NCI-H187 treated with DMSO at 0.1 percent for 48 hours (cell line): ENCODE measurements around the gene IGF2BP3.
"Not testable (repeated sequence)": the region's sequence is repeated elsewhere in the genome, so short reads cannot be mapped to it uniquely, and the experiment has no call there.

Experiments
- DNase-seq: peaks from one replicate; lab custom pipeline; 2025; lab: John Stamatoyannopoulos, UW

IGF2BP3 gene

DNA sequence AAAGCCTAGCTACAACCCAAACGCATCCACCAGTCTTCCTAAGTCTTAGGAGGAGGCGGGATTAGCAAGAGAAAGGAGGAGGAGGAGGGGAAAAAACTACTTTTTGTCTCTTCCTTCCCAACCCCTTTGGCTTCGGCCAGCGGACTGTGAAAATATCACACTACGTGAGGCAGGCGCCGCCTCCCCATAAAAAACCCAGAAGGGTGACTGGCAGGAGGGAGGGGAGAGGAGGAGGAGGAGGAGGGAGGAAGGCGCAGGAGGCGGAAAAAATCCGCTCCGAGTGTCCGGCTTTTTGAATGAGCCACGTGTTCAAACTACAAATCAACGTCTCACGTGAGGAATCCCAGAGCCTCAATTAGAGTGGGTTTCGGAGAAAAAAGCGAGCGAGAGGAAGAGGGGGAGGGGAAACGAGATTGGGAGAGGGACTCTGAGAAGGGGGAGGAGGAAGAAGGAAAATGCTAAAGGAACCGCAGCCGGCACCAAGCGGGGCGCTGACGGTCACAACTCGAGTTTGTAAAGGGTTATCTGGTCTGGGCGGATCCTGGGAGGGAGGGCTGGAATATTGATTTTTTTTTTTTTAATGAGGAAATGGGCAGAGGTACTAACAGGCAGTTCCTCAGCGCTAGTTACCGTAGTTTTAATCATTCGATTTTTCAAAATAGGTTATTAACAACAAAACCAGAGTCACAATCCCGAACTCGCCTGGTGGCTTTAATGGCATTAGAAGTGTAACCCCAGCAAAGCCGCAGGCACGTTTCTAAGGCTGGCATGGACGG lies at the start of gene IGF2BP3:
IGF2BP3 (minus strand) TSS at position 162 of the 776 bp plus-strand sequence. CDS start 381 bp downstream, outside the sequence.
- DNase-seq = peak; percentile 94

DNA sequence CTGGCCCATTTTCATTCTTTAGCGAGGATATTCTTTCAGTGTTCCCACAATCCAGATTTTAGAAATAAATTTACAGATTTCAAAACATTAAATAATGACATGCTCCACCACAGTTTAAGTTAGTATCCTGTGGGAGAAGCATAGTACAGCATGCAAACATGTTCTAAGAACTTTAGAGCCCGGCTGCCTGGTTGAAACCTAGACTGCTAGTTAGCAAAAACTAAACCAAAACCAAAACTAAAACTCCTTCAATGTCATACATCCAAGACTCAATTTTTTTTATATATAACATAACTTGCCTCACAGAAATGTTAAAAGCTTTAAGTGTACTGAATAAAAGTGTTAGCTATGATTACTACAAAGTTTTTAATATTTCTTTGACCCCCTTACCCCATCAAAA lies 44.5 kb upstream of the IGF2BP3 start:
- DNase-seq = no peak

DNA sequence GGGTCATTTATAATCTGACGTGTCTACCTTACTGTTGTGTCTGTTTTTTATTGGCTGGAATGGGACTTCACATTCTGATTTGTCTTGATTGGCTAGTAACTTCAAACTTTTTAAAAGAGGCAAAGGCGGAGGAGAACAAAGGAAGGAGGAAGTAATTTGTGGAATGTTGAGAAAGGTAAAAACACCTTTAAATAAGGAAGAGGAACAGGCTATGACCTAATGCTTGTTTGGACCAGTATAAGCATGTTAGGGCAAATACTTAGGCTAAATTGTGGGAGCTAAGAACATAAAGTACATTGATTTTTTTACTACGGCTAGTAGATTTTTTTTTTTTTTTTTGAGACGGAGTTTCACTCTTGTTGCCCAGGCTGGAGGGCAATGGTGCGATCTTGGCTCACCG lies 43.5 kb upstream of the IGF2BP3 start:
- not testable (repeated sequence) for DNase-seq

DNA sequence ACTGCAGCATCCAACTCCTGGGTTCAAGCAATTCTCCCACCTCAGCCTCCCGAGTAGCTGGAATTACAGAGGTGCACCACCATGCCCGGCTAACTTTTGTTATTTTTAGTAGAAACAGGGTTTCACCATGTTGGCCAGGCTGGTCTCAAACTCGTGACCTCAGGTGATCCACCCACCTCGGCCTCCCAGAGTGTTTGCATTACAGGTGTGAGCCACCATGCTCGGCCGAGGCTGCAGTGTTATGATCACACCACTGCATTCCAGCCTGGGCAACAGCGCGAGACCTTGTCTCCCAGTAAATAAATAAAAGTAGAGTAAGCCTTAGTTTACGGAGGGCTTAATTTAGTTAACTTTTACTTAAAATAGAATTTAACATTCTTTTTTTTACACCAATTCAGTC lies 23.7 kb upstream of the IGF2BP3 start:
- no peak for DNase-seq

DNA sequence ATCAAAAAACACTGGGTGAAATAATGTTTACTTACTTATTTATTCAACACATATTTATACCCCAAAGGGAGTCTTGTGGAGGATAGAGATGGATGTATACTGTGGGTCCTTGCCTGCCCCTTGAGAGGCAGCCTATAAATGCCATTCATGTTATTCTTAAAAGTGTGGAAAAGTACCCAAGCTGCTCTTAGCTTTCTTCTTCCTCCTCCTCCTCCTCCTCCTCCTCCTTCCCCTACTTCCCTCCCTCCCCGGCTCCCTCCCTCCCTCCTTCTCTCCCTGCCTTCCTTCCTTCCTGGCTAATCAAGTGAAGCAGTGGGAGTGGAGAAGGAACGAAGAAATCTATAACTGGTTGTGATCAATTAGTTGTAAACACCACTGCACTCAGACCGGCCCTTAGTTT lies 21.2 kb upstream of the IGF2BP3 start:
- DNase-seq = no peak

DNA sequence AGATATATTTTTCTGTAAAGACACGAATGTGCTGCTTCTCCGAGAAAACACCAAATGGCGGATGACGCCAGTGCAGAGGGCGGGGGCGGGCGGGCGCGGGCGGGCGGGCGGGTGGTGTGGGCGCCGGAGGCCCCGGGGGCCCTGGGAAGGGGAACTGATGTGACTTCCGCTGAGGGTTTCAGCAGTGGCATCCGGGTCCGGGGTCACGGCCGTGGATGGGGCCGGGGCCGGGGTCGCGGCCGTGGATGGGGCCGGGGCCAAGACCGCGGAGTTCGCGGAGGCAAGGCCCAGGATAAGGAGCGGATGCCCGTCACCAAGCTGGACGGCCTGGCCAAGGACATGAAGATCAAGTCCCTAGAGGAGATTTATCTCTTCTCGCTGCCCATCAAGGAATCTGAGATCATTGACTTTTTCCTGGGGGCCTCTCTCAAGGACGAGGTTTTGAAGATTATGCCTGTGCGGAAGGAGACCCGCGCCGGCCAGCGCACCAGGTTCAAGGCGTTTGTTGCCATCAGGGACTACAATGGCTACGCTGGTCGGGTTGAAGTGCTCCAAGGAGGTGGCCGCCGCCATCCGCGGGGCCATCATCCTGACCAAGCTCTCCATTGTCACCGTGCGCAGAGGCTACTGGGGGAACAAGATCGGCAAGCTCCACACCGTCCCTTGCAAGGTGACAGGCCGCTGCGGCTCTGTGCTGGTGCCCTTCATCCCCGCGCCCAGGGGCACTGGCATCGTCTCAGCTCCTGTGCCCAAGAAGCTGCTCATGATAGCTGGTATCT lies 20.3 kb upstream of the IGF2BP3 start:
- DNase-seq = no peak

DNA sequence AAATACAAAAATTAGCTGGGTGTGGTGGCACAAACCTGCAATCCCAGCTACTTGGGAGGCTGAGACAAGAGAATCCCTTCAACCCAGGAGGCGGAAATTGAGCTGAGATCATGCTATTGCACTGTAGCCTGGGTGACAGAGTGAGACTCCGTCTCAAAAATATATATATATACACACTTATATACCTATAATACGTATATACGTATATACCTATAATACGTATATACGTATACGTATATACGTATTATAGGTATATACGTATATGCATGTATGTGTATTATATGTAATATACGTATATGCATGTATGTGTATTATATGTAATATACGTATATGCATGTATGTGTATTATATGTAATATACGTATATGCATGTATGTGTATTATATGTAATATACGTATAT lies 18.4 kb upstream of the IGF2BP3 start:
- DNase-seq = not testable (repeated sequence)

DNA sequence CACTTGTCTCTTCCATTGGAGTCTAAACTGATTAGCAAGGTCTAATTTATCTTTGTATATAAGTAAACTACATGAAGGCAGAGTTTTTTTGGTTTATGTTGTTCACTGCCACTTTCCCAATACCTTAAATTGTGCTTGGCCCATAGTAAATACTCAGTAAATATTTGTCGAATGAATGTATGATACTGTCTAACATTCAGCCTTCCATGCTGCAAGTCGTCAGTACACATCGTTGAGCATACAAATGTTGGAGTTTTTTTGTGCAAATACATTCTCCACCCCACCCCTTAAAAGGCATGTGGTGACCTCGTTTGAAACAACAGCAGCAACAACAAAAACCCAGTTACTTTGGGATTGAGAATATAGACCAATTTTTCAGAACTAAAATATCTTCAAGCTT lies 17.4 kb upstream of the IGF2BP3 start:
- no peak for DNase-seq

DNA sequence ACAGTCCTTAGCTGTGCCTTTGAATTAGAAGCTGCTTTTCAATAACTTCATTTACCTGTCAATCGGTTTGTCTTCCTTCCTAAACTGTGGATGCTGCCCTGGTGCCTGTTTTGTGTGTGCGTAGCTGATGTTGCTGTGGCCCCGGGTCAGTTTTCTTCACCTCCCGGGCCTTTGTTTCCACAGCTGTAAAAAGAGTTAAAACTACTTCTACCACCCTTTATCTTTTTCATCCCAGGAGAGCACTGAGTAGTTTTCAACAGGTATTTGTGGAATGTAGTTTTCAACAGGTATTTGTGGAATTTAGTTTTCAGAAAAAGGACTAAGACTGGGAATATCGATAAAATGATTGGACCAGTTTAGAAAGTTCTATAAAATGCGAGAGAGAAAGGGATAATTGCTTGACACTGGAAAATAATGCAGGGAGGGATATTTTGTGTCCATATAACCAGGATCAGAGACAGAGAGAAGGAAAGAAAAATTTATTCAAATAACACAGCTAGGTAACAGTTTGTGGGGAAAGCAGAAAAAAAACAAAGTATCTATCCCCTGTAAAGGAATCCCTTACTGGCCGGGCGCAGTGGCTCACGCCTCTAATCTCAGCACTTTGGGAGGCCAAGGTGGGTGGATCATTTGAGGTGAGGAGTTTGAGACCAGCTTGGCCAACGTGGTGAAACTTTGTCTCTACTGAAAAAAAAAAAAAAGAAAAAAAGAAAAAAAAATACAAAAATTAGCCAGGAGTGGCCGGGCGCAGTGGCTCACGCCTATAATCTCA lies 15.9 kb upstream of the IGF2BP3 start:
- no peak for DNase-seq

DNA sequence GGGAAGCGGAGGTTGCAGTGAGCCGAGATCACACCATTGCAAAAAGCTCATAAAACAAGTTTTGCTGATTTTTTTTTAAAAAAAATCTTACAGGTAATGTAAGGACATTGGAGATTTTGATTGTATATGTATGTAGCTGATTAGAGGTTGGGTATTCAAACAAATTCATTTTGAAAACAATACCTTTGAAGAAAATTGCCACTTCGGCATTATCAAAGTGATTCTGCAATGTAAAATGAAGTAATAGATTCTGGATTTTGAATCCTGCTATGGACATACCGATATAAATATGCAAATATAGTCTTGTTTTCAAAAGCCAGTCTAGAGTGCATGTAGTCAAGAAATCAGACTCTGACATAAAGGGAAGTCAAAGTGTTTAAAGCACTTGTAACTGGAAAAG lies 12.4 kb upstream of the IGF2BP3 start:
- no peak for DNase-seq

DNA sequence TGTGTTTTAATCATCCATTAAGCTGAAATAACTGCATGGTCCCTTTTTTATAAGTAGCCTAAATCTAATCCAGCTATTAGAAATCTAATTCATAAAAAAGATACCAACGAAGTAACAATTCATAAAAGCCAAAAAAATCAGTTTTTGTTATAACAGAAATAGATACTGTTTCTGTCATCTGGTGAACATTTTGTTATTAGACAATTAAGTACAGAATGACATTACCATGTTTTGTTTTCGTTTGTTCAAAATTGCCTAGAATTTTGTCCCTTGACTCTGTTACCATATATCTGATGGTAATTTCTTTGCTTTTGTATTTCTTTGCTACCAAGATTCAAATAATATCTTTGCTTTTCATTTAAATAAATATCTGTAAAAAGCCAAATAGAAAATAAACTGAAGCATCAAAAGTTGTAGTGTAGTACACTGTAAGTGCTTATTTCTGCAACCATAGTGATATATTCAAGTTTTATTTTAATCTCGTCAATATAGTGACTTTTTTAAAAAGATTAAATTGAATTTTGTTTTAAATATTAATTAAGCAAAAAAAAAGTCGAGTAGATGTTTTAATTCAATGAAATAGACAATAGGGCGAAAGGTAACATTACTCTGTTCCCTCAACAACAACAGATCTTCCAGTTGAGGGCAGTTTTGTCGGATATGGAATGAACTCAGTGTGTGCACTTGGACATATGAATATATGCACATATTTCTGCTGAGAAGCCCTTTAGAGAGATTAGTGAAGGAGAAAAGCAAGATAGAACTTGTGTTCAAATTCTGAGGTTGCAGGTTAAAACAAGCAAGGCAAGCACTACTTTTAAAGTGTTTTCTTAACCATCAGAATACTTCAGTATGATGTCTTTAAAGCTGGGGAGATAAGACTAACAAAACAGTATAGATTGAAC lies 7.9 kb upstream of the IGF2BP3 start:
- DNase-seq = no peak

DNA sequence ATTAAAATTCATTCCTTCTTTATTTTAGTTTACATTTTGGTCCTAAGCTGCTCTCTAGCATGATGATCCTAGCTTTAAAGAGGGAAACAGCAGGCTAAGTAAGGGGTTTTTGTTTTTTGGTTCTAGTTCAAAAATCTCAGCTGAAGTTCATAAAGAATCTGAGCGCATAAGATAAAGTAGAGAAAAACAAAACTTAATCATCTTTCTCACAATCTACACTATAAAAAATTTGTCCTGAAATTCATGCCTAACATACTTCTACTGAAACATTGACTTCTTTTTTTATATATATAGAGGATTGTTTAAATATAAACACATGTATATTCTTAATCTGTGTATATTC lies 6.8 kb upstream of the IGF2BP3 start:
- no peak for DNase-seq

DNA sequence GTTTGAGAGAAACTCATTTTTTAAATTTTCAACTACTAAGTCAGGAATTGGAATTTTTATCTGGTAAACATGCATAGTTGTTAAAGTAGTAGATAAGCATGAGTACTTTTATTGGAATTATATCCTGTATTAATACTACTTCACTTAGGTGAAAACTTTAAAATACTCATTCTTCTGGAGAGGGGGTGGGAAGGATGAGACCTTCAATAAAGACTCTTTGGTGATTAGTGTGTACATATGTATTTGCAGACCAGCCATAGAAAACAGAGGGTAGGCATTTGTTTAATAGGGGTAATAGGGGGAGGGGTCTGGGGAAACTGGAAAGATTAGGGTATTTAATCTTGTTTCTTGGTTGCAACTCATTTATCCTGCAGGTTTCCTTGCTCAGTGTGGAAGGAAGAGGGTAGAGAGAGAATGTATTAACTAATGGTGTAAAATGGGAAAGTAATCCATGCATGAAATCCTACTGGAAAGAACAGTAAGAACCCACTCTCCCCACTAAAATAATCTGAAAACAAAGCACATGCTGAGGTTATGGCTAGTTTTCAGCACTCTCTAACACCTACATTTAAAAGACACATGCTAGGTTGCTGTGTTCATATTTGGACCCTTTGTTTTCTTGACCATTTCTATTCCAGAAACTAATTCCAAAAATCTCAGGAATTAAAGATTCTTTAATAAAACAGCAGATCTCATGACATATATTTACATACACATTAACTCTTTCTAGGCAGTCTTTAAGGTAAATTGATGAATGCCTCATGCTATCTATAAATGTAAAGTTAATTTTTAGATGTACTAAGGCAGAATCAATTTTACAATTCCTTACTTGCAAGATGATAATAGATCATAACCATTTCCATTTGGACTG lies 6.2 kb upstream of the IGF2BP3 start:
- DNase-seq = no peak

DNA sequence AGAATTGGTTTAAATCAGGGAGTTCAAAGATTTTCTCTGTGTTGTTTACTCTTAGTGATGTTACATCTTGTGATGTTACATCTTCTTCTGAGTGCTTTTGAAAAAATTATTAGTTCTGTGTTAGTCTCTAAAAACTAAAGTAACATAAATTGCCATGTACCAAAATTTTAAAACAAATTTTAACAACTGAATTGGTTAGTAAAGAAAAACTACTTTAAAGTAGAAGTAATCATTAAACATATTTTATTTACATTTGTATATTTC lies 5.2 kb upstream of the IGF2BP3 start:
- DNase-seq = no peak

DNA sequence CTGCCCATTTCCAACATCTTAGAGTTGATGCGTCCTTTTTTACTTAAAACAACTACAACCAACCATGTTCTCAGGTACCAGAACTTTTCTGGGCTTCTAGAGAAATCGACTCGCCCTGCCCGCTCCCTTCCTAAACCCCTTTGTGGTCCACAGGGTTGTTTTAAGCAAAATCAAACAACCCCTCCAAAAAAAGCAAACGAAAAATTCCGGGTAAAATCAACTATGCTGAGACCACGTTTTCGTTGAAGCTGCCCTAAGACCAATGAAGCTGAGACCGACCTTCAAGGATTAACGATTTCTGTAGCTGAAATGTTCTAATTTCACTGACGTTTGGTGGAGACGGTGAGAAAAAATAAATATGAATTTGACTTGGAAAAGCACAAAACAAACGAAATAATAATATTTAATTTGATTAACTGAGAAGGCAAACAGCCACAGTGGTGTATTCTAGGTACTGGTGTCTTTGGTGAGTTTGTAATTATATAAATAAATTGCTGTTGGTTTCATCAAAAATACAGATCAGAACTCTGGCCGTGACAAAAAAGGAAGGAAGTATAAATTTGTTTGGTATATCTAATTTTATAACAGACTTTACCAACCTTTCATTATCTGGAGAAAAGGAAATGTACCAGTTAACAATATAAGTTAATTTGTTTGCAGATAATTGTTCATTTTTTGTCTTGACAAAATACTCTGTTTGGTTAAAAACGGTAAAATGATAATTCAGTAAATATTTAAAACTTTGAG lies 4.7 kb upstream of the IGF2BP3 start:
- DNase-seq = no peak

DNA sequence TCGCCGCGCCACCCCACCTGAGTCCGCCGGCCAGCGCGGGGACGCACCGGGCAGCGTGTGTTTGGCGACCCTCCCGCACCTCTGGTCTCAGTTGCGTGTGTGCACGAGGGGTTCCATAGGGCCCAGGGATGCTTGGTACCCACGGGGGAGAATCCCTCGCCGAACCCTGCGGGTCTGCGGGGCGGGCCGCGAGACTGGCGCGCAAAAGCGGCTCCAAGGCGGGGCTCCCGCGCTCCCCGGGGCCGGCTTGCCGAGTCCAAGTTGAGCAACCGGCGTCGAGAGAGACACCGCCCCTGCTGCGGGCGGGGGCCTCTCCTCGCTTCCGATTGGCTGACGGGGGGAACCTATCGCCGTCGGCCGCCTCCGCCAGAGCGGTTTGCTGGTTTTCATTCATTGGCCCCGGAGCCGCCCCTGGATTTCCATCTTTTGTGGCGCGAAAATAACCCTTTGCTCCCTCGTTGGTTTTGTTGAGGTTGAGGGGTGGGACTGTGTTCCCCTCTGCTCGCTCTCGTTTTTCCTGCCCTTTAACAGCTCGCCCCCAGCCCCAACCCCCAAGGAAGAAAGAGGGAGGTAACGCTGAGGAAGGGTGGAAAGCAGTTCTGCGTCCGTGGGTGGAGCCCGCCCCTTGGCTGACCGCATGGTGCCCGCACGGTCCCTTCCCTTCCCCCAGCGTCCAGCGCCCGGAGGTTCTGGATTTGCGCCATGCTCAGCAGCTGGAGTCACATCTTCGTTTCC lies 4.0 kb upstream of the IGF2BP3 start:
- DNase-seq = peak; percentile 87

DNA sequence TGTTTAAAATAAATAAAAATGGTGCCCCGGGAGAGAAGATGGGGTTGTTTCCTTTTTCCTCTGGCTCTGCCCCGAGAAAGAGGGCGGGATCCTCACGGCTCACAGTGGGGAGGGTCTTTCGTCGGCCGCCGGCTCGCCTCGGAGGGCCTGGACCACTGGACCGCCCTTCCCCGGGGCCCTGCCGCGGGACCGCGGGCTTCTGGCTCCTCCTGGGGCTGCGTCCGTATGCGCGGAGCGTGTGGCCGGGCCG lies 3.5 kb upstream of the IGF2BP3 start:
- DNase-seq = no peak

DNA sequence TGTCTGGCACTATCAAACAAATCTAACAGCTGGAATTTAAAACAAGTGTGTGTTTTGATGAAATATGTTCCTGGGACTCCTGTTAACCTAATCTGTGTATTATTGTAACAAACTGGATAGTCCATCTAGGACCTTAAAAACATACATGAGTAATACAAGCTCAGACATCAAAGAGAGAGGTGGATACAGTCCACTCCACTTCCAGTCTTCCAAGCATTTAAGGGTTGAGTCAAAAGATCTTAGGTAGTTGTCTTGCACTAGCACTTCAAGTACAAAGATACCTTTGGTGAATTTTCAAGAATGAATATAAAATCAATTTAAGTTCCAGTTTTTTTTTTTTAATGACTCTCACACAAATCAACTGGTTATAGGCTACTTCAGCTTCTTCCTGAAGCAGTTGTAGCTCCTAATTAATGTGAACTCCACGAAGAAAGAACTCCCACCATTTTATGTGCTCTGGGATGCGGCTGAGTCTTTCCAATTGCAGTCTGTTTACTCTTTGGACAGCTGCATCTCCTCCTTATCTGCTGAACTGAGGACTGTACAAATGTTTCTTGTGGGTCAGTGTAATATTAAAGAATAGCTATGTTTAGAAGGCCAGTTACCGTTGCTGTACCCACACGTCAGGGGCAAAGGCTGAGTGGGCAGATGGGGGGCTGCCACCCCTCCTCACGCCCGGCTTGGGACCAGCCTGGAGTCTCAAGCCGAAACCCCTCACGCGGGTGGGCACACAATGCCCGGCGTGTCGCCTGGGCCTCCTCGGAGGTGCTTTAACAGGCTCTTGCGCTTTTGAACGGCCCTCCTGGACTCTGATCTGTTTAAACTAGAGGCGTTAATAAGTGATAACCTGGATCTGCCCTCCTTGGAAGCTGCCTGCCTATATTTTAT lies 2.9 kb upstream of the IGF2BP3 start:
- DNase-seq = no peak

DNA sequence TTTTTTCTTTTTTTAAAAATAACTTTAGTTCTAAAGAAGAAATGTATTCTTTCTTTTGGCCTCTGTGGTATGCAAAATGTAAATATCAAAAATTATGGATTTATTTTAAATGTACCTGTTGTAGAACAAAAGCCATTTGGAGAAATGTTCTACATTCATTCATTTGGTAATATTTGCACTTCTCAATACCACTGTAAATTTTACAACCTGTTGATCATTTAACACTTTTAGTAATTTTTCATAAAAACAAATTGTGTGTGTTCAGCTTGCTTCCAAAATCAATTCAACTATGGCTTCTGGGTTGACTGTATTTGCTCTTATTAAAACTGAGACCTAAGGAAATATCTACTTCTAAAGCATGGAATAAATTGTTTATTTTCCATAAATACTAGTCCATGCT lies 2.3 kb upstream of the IGF2BP3 start:
- no peak for DNase-seq
